ENCODE results near the gene CYTIP. TPM values are rescaled to one million over a fixed set of nuclear protein-coding genes. Genes with fewer than 3 reads are reported as not detected.

CYTIP gene
- total RNA-seq, 3 donors from 2014 or later (not counting 1 experiment from before 2014, with no cell fraction given) = 276 to 363 (median 357) TPM

- H3K27ac ChIP-seq (ENCODE audit: low read length) = no peak overlapping the region
- intact Hi-C loops (cut with micrococcal nuclease) = no loop called here
- H3K4me3 ChIP-seq (ENCODE audit: low read length) = no peak overlapping the region
- no peak for DNase-seq
- Mint-ChIP-seq H3K4me3 (no peak overlapping the region), H3K36me3 (peaks cover 17% of the 10 kb centered on the region), H3K4me1 (peaks cover 7 to 18% of the 10 kb centered on the region in 2 donors), H3K9me3 (peaks cover 0 to 2% of the 10 kb centered on the region in 2 donors), H3K27me3 (ENCODE audit: low read depth in 2 of 2) (no peaks in the 10 kb centered on the region), H3K27ac (no peak overlapping the region)
- no peaks in the 10 kb centered on the region for H3K27me3 ChIP-seq (ENCODE audit: control insufficient read depth, insufficient read depth, low read length)
- no peaks in the 10 kb centered on the region for H3K4me1 ChIP-seq (ENCODE audit: control insufficient read depth, insufficient read depth, low read length)
- TF ChIP-seq, protein P1, sequence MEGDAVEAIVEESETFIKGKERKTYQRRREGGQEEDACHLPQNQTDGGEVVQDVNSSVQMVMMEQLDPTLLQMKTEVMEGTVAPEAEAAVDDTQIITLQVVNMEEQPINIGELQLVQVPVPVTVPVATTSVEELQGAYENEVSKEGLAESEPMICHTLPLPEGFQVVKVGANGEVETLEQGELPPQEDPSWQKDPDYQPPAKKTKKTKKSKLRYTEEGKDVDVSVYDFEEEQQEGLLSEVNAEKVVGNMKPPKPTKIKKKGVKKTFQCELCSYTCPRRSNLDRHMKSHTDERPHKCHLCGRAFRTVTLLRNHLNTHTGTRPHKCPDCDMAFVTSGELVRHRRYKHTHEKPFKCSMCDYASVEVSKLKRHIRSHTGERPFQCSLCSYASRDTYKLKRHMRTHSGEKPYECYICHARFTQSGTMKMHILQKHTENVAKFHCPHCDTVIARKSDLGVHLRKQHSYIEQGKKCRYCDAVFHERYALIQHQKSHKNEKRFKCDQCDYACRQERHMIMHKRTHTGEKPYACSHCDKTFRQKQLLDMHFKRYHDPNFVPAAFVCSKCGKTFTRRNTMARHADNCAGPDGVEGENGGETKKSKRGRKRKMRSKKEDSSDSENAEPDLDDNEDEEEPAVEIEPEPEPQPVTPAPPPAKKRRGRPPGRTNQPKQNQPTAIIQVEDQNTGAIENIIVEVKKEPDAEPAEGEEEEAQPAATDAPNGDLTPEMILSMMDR (IDR thresholded peaks at IDR 0.05) = no peak
- no peak for ATAC-seq
- no peaks in the 10 kb centered on the region for H3K36me3 ChIP-seq (ENCODE audit: control insufficient read depth, insufficient read depth, low read length)
- WGBS (ENCODE audit: insufficient coverage) = 91% methylated on average over 2 of the region's 3 CpGs
- H3K9me3 ChIP-seq (ENCODE audit: control insufficient read depth, insufficient read depth, low read length) = no peaks in the 10 kb centered on the region
Measured at GRCh38 chr2:157395811-157396210, 48.1 kb downstream of the CYTIP start.

- TF ChIP-seq, protein P1 (IDR thresholded peaks at IDR 0.05) = no peak
- Histone ChIP-seq H3K27ac (ENCODE audit: low read length) (no peak overlapping the region), H3K4me1 (ENCODE audit: control insufficient read depth, insufficient read depth, low read length) (no peaks in the 10 kb centered on the region), H3K36me3 (ENCODE audit: control insufficient read depth, insufficient read depth, low read length) (no peaks in the 10 kb centered on the region), H3K4me3 (ENCODE audit: low read length) (no peak overlapping the region), H3K27me3 (ENCODE audit: control insufficient read depth, insufficient read depth, low read length) (no peaks in the 10 kb centered on the region), H3K9me3 (ENCODE audit: control insufficient read depth, insufficient read depth, low read length) (no peaks in the 10 kb centered on the region)
- intact Hi-C loops (cut with micrococcal nuclease) = no loop called here
- Mint-ChIP-seq H3K9me3 (peaks cover 0 to 3% of the 10 kb centered on the region in 2 donors), H3K36me3 (peaks cover 17% of the 10 kb centered on the region), H3K4me1 (peaks cover 6 to 11% of the 10 kb centered on the region in 2 donors), H3K27me3 (ENCODE audit: low read depth in 2 of 2) (no peaks in the 10 kb centered on the region), H3K27ac (no peak overlapping the region), H3K4me3 (no peak overlapping the region)
- DNase-seq = no peak
- WGBS (ENCODE audit: insufficient coverage) = 100% methylated on average over 1 of the region's 1 CpG
- no peak for ATAC-seq
Measured at GRCh38 chr2:157394928-157395327, 49.0 kb downstream of the CYTIP start.

GRCh38 chr2:157393348-157393747 is 50.5 kb downstream of the CYTIP start:
- TF ChIP-seq, protein P1 (IDR thresholded peaks at IDR 0.05) = no peak
- Mint-ChIP-seq H3K27ac (no peak overlapping the region), H3K9me3 (peaks cover 2% of the 10 kb centered on the region in 2 donors), H3K36me3 (peaks cover 11% of the 10 kb centered on the region), H3K27me3 (ENCODE audit: low read depth in 2 of 2) (no peaks in the 10 kb centered on the region), H3K4me3 (no peak overlapping the region), H3K4me1 (peaks cover 18 to 23% of the 10 kb centered on the region in 2 donors)
- ATAC-seq = no peak
- H3K4me3 ChIP-seq (ENCODE audit: low read length) = no peak overlapping the region
- no peaks in the 10 kb centered on the region for H3K27me3 ChIP-seq (ENCODE audit: control insufficient read depth, insufficient read depth, low read length)
- no peaks in the 10 kb centered on the region for H3K4me1 ChIP-seq (ENCODE audit: control insufficient read depth, insufficient read depth, low read length)
- intact Hi-C loops (cut with micrococcal nuclease) = no loop called here
- WGBS (ENCODE audit: insufficient coverage) = 98% methylated on average over 2 of the region's 3 CpGs
- H3K27ac ChIP-seq (ENCODE audit: low read length) = no peak overlapping the region
- H3K36me3 ChIP-seq (ENCODE audit: control insufficient read depth, insufficient read depth, low read length) = no peaks in the 10 kb centered on the region
- H3K9me3 ChIP-seq (ENCODE audit: control insufficient read depth, insufficient read depth, low read length) = no peaks in the 10 kb centered on the region
- DNase-seq = no peak

DNA sequence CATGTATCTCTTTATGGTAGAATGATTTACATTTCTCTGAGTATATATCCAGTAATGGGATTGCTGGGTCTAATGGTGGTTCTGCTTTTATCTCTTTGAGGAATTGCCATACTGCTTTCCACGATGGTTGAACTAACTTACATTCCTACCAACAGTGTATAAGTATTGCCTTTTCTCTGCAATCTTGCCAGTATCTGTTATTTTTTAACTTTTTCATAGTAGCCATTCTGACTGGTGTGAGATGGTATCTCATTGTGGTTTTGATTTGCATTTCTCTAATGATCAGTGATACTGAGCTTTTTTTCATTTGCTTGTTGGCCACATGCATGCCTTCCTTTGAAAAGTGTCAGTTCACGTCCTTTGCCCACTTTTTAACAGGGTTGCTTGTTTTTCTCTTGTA is 55.1 kb downstream of the CYTIP start:
- no peaks in the 10 kb centered on the region for H3K9me3 ChIP-seq (ENCODE audit: control insufficient read depth, insufficient read depth, low read length)
- TF ChIP-seq, protein P1 (IDR thresholded peaks at IDR 0.05) = no peak
- Mint-ChIP-seq H3K9me3 (peaks cover 2 to 4% of the 10 kb centered on the region in 2 donors), H3K27ac (peak overlapping the region; percentile 52 to 75), H3K4me1 (peaks cover 33 to 44% of the 10 kb centered on the region in 2 donors), H3K36me3 (peaks cover 9% of the 10 kb centered on the region), H3K27me3 (ENCODE audit: low read depth in 2 of 2) (no peaks in the 10 kb centered on the region), H3K4me3 (peak overlapping the region; percentile 10)
- H3K27ac ChIP-seq (ENCODE audit: low read length) = no peak overlapping the region
- intact Hi-C loops (cut with micrococcal nuclease) = no loop called here
- DNase-seq (no peak), ATAC-seq (no peak)
- no peaks in the 10 kb centered on the region for H3K36me3 ChIP-seq (ENCODE audit: control insufficient read depth, insufficient read depth, low read length)
- no peaks in the 10 kb centered on the region for H3K27me3 ChIP-seq (ENCODE audit: control insufficient read depth, insufficient read depth, low read length)
- WGBS (ENCODE audit: insufficient coverage) = 18% methylated on average over 1 of the region's 2 CpGs
- H3K4me1 ChIP-seq (ENCODE audit: control insufficient read depth, insufficient read depth, low read length) = no peaks in the 10 kb centered on the region
- H3K4me3 ChIP-seq (ENCODE audit: low read length) = no peak overlapping the region

Measured in natural killer cell (primary cell).